ENCODE results near the gene NLRP11. TPM values are rescaled to one million over a fixed set of nuclear protein-coding genes. Genes with fewer than 3 reads are reported as not detected.

The NLRP11 gene
- total RNA-seq (2022) (0.22 TPM in 1 of 2 replicates, not detected in the other), Bru-seq, nascent RNA (percentile 5 among the genes with signal in this experiment), BruChase-seq, experiment 1, labeled RNA remaining after a 6-hour chase (percentile 7 among the genes with signal in this experiment), BruChase-seq, experiment 2, labeled RNA remaining after a 2-hour chase (percentile 5 among the genes with signal in this experiment)
- long read RNA-seq = 0 reads

DNA sequence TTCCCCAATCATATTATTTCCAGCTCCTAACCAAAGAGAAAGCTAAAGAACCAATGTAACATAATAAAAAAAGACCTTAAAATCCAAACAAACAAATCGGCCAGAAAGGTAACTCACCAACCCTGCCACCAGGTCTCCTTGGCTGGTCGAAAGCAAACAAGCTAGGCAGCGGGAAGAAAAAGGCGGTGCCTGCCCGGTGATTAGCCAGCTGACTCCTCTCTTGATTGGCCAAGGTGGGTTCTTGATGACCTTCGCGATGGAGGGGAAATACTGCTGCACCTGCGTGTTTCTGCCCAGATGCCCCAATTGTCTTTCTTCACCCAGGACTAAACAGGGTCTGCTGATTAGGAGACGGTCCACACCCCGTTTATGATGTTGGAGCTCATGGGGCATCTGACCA, at the start of gene NLRP11:
TSS of gene NLRP11 (minus strand) at position 154 of the 400 bp plus-strand sequence. CDS start 13,825 bp downstream, outside the sequence.
- no peak within 1 kb of the TSS for H3K4me3 Mint-ChIP-seq (ENCODE audit: low read depth, unreplicated experiment)
- TF ChIP-seq, protein P1, sequence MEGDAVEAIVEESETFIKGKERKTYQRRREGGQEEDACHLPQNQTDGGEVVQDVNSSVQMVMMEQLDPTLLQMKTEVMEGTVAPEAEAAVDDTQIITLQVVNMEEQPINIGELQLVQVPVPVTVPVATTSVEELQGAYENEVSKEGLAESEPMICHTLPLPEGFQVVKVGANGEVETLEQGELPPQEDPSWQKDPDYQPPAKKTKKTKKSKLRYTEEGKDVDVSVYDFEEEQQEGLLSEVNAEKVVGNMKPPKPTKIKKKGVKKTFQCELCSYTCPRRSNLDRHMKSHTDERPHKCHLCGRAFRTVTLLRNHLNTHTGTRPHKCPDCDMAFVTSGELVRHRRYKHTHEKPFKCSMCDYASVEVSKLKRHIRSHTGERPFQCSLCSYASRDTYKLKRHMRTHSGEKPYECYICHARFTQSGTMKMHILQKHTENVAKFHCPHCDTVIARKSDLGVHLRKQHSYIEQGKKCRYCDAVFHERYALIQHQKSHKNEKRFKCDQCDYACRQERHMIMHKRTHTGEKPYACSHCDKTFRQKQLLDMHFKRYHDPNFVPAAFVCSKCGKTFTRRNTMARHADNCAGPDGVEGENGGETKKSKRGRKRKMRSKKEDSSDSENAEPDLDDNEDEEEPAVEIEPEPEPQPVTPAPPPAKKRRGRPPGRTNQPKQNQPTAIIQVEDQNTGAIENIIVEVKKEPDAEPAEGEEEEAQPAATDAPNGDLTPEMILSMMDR (IDR thresholded peaks at IDR 0.05; ENCODE audit: unreplicated experiment) = no peak
- no peak for DNase-seq
- no TSS peak for BruUV-seq (replicated peaks)
- H3K27ac Mint-ChIP-seq (ENCODE audit: unreplicated experiment) = no peak within 1 kb of the TSS
- CTCF ChIA-PET = interaction anchor here (0.6 kb wide), 2 partner anchors 631 to 1931 kb away, joined by 3 to 5 read pairs; no protein-coding TSS in a partner anchor
- H3K36me3 Mint-ChIP-seq (ENCODE audit: insufficient read depth, unreplicated experiment) = no peaks in the 10 kb centered on the region
- no peaks in the 10 kb centered on the region for H3K4me1 Mint-ChIP-seq (ENCODE audit: low read depth, unreplicated experiment)
- intact Hi-C loops (cut with micrococcal nuclease; ENCODE audit: unreplicated experiment) = no loop called here
- H3K27me3 Mint-ChIP-seq (ENCODE audit: unreplicated experiment) = no peaks in the 10 kb centered on the region
- peaks cover 2% of the 10 kb centered on the region for H3K9me3 Mint-ChIP-seq (ENCODE audit: low read depth, unreplicated experiment)

DNA sequence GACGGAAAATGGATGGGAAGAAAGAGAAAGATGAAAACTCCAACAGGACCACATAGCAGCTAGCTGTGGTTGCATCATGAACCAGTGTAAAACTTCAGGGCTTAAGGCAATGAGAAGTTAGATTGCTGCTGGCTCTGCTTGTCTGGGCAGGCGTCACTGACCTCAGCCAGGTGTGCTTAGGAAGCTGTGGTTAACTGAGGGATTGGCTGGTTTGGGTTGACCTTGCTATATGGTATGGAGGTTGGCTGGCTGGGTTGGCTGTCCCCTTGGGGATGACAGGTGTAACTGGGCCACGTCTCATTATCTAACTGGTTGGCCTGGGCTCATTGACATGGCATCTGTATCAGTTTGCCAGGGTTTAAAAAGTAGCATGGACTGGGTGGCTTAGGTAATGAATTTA, 45.4 kb upstream of the NLRP11 start:
- no TSS peak for BruUV-seq (replicated peaks)
- intact Hi-C loops (cut with micrococcal nuclease; ENCODE audit: unreplicated experiment) = no loop called here

DNA sequence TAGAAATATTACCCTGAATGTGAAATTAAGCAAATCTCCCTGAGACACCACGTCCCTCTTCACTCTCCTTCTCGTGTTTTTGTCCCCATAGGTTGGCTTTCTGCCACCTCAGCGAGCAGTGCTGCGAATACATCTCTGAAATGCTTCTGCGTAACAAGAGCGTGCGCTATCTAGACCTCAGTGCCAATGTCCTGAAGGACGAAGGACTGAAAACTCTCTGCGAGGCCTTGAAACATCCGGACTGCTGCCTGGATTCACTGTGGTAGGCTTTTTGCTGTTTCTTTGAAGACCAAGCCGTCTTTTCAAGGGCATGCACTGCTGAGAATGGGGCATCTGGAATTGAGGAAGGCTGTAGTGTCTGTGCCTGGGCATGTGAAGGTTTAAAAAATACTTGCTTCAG, 38.9 kb upstream of the NLRP11 start:
- TF ChIP-seq, protein P1 (IDR thresholded peaks at IDR 0.05; ENCODE audit: unreplicated experiment) = no peak
- CTCF ChIA-PET = no interaction called here
- Mint-ChIP-seq H3K4me1 (ENCODE audit: low read depth, unreplicated experiment) (no peaks in the 10 kb centered on the region), H3K4me3 (ENCODE audit: low read depth, unreplicated experiment) (no peak overlapping the region), H3K36me3 (ENCODE audit: insufficient read depth, unreplicated experiment) (no peaks in the 10 kb centered on the region), H3K27ac (ENCODE audit: unreplicated experiment) (no peak overlapping the region), H3K9me3 (ENCODE audit: low read depth, unreplicated experiment) (peaks cover 12% of the 10 kb centered on the region), H3K27me3 (ENCODE audit: unreplicated experiment) (no peaks in the 10 kb centered on the region)
- no peak for DNase-seq
- no TSS peak for BruUV-seq (replicated peaks)
- intact Hi-C loops (cut with micrococcal nuclease; ENCODE audit: unreplicated experiment) = no loop called here

More for the DNA sequence above, 45.4 kb upstream of the NLRP11 start:
- peaks cover 10% of the 10 kb centered on the region for H3K9me3 Mint-ChIP-seq (ENCODE audit: low read depth, unreplicated experiment)
- H3K36me3 Mint-ChIP-seq (ENCODE audit: insufficient read depth, unreplicated experiment) = no peaks in the 10 kb centered on the region
- CTCF ChIA-PET = no interaction called here
- TF ChIP-seq, protein P1 (IDR thresholded peaks at IDR 0.05; ENCODE audit: unreplicated experiment) = no peak
- no peaks in the 10 kb centered on the region for H3K27me3 Mint-ChIP-seq (ENCODE audit: unreplicated experiment)
- no peak overlapping the region for H3K4me3 Mint-ChIP-seq (ENCODE audit: low read depth, unreplicated experiment)
- no peak overlapping the region for H3K27ac Mint-ChIP-seq (ENCODE audit: unreplicated experiment)
- H3K4me1 Mint-ChIP-seq (ENCODE audit: low read depth, unreplicated experiment) = no peaks in the 10 kb centered on the region
- no peak for DNase-seq

DNA sequence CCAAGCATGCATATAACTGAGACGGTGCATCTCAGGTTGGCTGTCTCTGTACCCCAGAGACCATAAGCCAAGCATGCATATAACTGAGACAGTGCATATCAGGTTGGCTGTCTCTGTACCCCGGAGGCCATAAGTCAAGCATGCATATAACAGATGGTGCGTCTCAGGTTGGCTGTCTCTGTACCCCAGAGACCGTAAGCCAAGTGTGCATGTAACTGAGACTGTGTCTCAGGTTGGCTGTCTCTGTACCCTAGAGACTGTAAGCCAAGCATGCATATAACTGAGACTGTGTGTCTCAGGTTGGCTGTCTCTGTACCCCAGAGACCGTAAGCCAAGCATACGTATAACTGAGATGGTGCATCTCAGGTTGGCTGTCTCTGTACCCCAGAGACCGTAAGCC, 35.3 kb upstream of the NLRP11 start:
- intact Hi-C loops (cut with micrococcal nuclease; ENCODE audit: unreplicated experiment) = no loop called here
- no peak for DNase-seq
- TF ChIP-seq, protein P1 (IDR thresholded peaks at IDR 0.05; ENCODE audit: unreplicated experiment) = no peak
- Mint-ChIP-seq H3K4me1 (ENCODE audit: low read depth, unreplicated experiment) (no peaks in the 10 kb centered on the region), H3K36me3 (ENCODE audit: insufficient read depth, unreplicated experiment) (no peaks in the 10 kb centered on the region), H3K27ac (ENCODE audit: unreplicated experiment) (no peak overlapping the region), H3K4me3 (ENCODE audit: low read depth, unreplicated experiment) (no peak overlapping the region), H3K9me3 (ENCODE audit: low read depth, unreplicated experiment) (peaks cover 11% of the 10 kb centered on the region), H3K27me3 (ENCODE audit: unreplicated experiment) (no peaks in the 10 kb centered on the region)
- no TSS peak for BruUV-seq (replicated peaks)
- CTCF ChIA-PET = no interaction called here

Measured in Calu3 (cell line).